Stimulated activated effector memory CD8-positive, alpha-beta T cell treated with anti-CD3 and anti-CD28 coated beads, Interleukin-12 subunit alpha, Interleukin-12 subunit beta, amount 100 ng/mL, for 72 hours (primary cell): ENCODE measurements around the gene OTUD6A.
"Not testable (repeated sequence)": the region's sequence is repeated elsewhere in the genome, so short reads cannot be mapped to it uniquely, and the experiment has no call there.

Experiments used
- ATAC-seq: fragments of 150-1000 bp; cut with Tn5 transposase; 2 replicates; pipeline ENCODE4 v1.10.0; 2021
- DNase-seq, 2 donors: peaks; one replicate each; pipeline ENCODE4 v3.0.0; 2021 to 2022; ENCODE audit warnings: low spot score in 2 of 2
- H3K27ac Mint-ChIP-seq: one replicate; pipeline ENCODE4 v1.8.0; 2022; ENCODE audit warnings: mild to moderate bottlenecking, mixed read lengths
- H3K36me3 Mint-ChIP-seq: one replicate; pipeline ENCODE4 v1.8.0; 2022; ENCODE audit warnings: mild to moderate bottlenecking, mixed read lengths
- H3K4me1 Mint-ChIP-seq: one replicate; pipeline ENCODE4 v1.8.0; 2022; ENCODE audit warnings: mixed read lengths
- H3K4me3 Mint-ChIP-seq: one replicate; pipeline ENCODE4 v1.8.0; 2022; ENCODE audit warnings: mild to moderate bottlenecking, mixed read lengths
- H3K9me3 Mint-ChIP-seq: one replicate; pipeline ENCODE4 v1.8.0; 2022; ENCODE audit warnings: mixed read lengths

Gene OTUD6A

GRCh38 chrX:70084592-70085240 is 22.5 kb downstream of the OTUD6A start:
- no peak for DNase-seq
- Mint-ChIP-seq H3K9me3 (no peaks in the 10 kb centered on the region), H3K27ac (no peak overlapping the region), H3K36me3 (no peaks in the 10 kb centered on the region), H3K4me3 (no peak overlapping the region), H3K4me1 (no peaks in the 10 kb centered on the region)
- no peak for ATAC-seq

DNA sequence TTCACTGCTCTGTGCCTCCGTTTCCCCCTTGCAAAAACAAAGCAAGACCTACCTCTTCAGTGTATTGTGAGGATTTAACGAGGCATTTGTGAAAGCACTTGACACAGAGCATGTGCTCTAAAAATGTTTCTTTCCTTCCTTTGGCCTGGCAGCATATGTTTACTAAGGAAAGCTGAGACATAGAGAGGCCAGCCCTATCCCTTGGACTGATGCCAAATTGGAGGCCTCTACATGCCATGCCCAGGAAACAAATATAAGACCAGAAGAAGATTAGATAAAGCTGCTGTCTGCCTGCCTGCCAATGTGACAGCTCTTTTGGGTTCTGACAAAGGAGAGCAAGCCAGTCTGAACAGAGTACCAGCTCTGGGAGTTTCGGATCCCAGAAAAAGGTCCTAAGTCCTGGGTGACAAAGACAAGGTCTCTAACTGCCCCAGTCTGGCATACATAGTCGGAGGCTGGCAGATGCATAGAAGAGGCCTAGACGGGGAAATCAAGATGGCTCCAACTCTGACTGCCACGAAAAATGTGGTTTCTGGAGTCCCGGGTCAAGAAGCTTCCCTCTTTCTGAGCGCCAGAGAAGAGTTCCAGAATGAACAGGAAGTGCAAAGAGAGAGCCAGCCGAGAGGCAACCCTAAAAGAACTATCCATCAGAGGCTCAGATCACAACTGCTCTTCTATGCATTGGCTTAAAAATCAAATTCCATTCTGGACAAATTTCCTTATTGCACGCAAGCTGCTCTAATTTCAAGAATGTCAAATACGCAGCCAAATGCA is 25.8 kb downstream of the OTUD6A start:
- H3K27ac Mint-ChIP-seq: no peak overlapping the region
- no peak for ATAC-seq
- H3K4me1 Mint-ChIP-seq: no peaks in the 10 kb centered on the region
- H3K9me3 Mint-ChIP-seq: no peaks in the 10 kb centered on the region
- no peak overlapping the region for H3K4me3 Mint-ChIP-seq
- no peak for DNase-seq
- H3K36me3 Mint-ChIP-seq: no peaks in the 10 kb centered on the region

DNA sequence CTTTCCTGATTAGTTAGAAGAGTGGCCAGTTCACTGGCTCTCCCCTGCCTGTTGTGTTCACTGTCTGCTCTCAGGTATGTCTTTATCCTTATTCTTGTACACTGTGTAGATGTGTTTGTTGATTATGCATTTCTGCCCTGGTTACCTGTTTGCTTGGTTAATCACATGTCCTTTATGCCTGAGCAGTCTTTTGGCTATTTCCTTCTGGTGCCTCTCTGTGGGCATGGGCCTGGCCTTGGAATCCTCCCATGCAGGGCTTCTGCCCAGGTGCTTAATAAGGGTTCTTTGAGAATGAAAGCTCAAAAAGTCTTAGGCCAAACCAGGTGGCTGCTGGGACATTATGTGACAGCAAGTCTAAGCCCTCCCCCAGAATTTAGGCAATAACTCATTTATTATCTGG is 26.5 kb downstream of the OTUD6A start:
- DNase-seq (no peak), ATAC-seq (no peak)
- Mint-ChIP-seq H3K4me1 (no peaks in the 10 kb centered on the region), H3K36me3 (no peaks in the 10 kb centered on the region), H3K27ac (no peak overlapping the region), H3K4me3 (no peak overlapping the region), H3K9me3 (no peaks in the 10 kb centered on the region)

DNA sequence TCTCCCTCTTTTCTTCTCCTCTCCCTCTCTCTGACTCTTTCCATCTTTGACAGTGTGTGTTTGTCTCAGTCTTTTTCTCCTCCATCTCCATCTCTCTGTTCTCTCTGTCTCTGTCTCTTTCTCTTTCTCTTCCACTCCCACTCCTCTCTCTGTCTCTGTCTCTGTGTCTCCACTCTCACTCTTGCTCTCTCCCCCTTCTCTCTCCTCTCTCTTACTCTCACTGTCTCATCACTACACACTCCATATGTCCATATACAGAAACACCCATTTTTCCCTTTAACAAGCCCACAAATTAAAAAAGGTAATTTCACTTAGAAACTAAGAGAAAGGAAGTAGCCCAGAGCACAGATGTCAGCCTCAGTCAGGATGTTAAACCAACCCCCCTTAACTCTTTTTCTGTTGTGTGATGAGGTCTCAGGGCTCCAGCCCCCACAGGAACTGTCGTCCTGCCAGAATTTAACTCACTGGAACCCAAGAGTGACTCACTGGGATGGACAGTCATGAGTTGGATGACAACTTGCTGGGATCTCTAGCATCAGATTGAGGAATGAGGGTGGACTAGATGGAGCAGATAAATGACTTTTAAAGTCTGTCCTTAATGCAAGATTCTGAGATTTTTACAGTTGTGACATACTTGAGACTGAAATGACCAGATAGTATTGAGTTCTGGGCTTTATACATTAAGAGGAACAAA is 27.5 kb downstream of the OTUD6A start:
- Mint-ChIP-seq H3K4me3 (no peak overlapping the region), H3K9me3 (no peaks in the 10 kb centered on the region), H3K4me1 (no peaks in the 10 kb centered on the region), H3K27ac (peak overlapping the region; percentile 52), H3K36me3 (no peaks in the 10 kb centered on the region)
- no peak for DNase-seq
- ATAC-seq: no peak

- Mint-ChIP-seq H3K4me3 (no peak overlapping the region), H3K36me3 (no peaks in the 10 kb centered on the region), H3K4me1 (no peaks in the 10 kb centered on the region), H3K27ac (no peak overlapping the region), H3K9me3 (no peaks in the 10 kb centered on the region)
- no peak for ATAC-seq
- DNase-seq: no peak
Measured at GRCh38 chrX:70092247-70092646, 30.0 kb downstream of the OTUD6A start.

DNA sequence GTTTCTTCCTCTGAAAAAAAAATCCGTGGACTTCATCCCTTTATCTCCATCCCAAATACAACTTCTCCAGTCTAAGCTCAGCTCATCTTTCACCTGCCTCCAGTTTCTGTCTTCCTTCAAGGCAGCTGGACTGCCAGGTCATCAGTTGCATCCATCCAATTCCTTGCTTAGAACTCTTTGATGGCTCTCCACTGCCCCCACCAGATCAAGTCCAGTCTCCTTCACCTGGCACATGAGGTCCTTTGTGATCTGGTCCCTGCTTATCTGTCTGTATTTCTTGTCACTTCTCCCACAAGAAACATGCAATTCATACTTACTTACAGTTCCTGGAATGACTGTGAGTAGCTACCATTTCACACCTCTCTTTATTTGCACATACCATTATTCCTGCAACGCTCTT is 33.8 kb downstream of the OTUD6A start:
- no peak for ATAC-seq
- H3K4me1 Mint-ChIP-seq: no peaks in the 10 kb centered on the region
- DNase-seq: no peak

DNA sequence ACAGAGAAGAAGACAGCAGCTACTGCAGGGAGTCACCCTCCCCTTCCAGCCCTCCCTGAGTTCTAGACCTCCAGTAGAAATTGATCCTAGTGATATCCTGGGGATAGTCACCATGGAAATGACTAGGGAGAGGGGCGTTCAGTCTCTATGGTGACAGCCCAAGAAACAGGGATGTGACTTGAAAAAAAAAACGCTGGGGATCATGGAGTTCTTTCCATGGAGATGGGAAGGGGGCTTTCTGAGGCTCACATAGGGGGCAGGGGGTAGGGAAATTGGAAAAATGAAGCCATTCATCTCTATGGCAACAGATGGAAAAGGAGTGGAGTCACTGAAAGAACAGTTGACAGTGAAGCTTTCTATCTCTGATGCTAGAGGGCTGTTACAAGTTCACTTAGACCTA is 43.0 kb downstream of the OTUD6A start:
- Mint-ChIP-seq H3K4me1 (no peaks in the 10 kb centered on the region), H3K36me3 (no peaks in the 10 kb centered on the region), H3K9me3 (no peaks in the 10 kb centered on the region), H3K27ac (no peak overlapping the region), H3K4me3 (no peak overlapping the region)
- no peak for DNase-seq
- ATAC-seq: no peak

More for the DNA sequence above, 33.8 kb downstream of the OTUD6A start:
- no peaks in the 10 kb centered on the region for H3K9me3 Mint-ChIP-seq
- no peak overlapping the region for H3K27ac Mint-ChIP-seq
- no peaks in the 10 kb centered on the region for H3K36me3 Mint-ChIP-seq
- H3K4me3 Mint-ChIP-seq: no peak overlapping the region

- DNase-seq, H3K36me3 Mint-ChIP-seq, ATAC-seq, H3K4me1 Mint-ChIP-seq, H3K27ac Mint-ChIP-seq, H3K9me3 Mint-ChIP-seq, H3K4me3 Mint-ChIP-seq: not testable (repeated sequence)
Measured at GRCh38 chrX:70111436-70112026, 49.3 kb downstream of the OTUD6A start.
